Measurements from ENCODE around the gene BABAM2.

DNA sequence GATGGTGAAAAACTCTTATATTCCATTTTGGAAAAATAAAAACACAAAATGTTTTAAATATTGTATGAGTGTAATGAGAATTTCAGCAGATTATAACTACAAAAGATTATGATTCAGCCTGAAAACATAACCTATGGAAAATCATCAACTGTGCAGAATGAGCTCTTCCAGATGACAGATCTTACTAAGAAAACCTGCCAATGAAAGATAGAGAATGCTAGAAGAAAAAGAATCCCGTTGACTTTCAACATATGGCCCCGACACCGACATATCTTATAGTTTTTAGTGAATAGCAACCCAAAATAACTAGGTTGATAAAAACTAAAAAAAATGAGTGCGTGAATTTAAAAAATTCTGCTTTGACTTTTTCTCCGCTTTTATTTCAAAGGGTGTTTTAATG is 178.0 kb downstream of the BABAM2 start:
- TF ChIP-seq, protein P1, sequence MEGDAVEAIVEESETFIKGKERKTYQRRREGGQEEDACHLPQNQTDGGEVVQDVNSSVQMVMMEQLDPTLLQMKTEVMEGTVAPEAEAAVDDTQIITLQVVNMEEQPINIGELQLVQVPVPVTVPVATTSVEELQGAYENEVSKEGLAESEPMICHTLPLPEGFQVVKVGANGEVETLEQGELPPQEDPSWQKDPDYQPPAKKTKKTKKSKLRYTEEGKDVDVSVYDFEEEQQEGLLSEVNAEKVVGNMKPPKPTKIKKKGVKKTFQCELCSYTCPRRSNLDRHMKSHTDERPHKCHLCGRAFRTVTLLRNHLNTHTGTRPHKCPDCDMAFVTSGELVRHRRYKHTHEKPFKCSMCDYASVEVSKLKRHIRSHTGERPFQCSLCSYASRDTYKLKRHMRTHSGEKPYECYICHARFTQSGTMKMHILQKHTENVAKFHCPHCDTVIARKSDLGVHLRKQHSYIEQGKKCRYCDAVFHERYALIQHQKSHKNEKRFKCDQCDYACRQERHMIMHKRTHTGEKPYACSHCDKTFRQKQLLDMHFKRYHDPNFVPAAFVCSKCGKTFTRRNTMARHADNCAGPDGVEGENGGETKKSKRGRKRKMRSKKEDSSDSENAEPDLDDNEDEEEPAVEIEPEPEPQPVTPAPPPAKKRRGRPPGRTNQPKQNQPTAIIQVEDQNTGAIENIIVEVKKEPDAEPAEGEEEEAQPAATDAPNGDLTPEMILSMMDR (IDR thresholded peaks at IDR 0.05; ENCODE audit: insufficient read depth, low read depth, low read length): no peak
- no peak for TF ChIP-seq EZH2 (IDR thresholded peaks at IDR 0.05; ENCODE audit: insufficient read depth, low read length)
